GM23338 (cell line): ENCODE results near the gene OPALIN.

Experiments
- CREB1 ChIP-seq: fragments of 250-450 bp; sonication (Bioruptor Pico); IDR thresholded peaks from 2 replicates; pipeline ENCODE4 v1.5.0; 2020; ENCODE audit warnings: low read depth, mild to moderate bottlenecking, moderate library complexity
- EZH2 ChIP-seq: fragments of 200-600 bp; sonication (generic); IDR thresholded peaks from one replicate; pipeline ENCODE4 v1.8.0; 2017; ENCODE audit warnings: antibody characterized with exemption, mild to moderate bottlenecking, low read depth; ENCODE audit not compliant: unreplicated experiment
- EZH2phosphoT487 ChIP-seq: fragments of 200-600 bp; sonication (generic); IDR thresholded peaks from one replicate; pipeline ENCODE4 v1.8.1; 2018; ENCODE audit warnings: antibody characterized with exemption; ENCODE audit not compliant: unreplicated experiment
- JUNB ChIP-seq: IDR thresholded peaks from one replicate; pipeline ENCODE4 v1.6.1; 2016; ENCODE audit warnings: antibody characterized with exemption; ENCODE audit not compliant: unreplicated experiment
- NANOG ChIP-seq: IDR thresholded peaks from 2 replicates; pipeline ENCODE4 v1.6.1; 2016; ENCODE audit warnings: antibody characterized with exemption, borderline replicate concordance
- POLR2AphosphoS5 ChIP-seq: IDR thresholded peaks from 2 replicates; pipeline ENCODE4 v1.6.1; 2016; ENCODE audit warnings: antibody characterized with exemption, low read depth
- STAT1 ChIP-seq: IDR thresholded peaks from one replicate; pipeline ENCODE4 v1.6.1; 2016; ENCODE audit warnings: antibody characterized with exemption; ENCODE audit not compliant: unreplicated experiment
- TF ChIP-seq, protein P1 (sequence below), 2 experiments: fragments of 200-600 bp in 1 of 2; sonication (generic) in 1 of 2; conservative IDR thresholded peaks; 2 replicates each; pipeline versions ENCODE4 v1.5.1 to v1.6.1; 2016 to 2017; ENCODE audit warnings: antibody characterized with exemption in 2 of 2, low read depth in 2 of 2, mild to moderate bottlenecking in 2 of 2, moderate library complexity in 1 of 2
- TF ChIP-seq, protein P2 (sequence below): IDR thresholded peaks from one replicate; pipeline ENCODE4 v1.6.1; 2018; ENCODE audit warnings: antibody characterized with exemption; ENCODE audit not compliant: unreplicated experiment
- TF ChIP-seq, protein P3 (sequence below): IDR thresholded peaks from 2 replicates; pipeline ENCODE4 v1.6.1; 2016; ENCODE audit warnings: antibody characterized with exemption

DNA sequence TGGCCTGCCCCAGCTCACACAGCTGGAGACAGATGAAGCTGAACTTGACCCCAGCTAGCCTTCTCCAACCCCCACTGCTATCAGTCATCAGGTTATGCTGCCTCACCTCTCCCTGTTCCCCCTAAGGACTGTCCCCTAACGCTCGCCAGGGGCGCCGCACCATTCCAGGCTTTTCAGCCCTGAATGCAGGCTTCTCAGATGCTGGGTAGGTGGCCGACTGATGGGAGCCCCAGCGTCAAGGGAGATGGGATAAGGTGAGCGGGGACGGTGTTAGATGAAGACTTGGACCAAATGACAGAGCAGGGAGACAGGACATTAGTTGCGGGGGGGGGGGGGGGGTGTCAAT, 15.8 kb upstream of the OPALIN start:
- TF ChIP-seq, protein P1, sequence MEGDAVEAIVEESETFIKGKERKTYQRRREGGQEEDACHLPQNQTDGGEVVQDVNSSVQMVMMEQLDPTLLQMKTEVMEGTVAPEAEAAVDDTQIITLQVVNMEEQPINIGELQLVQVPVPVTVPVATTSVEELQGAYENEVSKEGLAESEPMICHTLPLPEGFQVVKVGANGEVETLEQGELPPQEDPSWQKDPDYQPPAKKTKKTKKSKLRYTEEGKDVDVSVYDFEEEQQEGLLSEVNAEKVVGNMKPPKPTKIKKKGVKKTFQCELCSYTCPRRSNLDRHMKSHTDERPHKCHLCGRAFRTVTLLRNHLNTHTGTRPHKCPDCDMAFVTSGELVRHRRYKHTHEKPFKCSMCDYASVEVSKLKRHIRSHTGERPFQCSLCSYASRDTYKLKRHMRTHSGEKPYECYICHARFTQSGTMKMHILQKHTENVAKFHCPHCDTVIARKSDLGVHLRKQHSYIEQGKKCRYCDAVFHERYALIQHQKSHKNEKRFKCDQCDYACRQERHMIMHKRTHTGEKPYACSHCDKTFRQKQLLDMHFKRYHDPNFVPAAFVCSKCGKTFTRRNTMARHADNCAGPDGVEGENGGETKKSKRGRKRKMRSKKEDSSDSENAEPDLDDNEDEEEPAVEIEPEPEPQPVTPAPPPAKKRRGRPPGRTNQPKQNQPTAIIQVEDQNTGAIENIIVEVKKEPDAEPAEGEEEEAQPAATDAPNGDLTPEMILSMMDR (conservative IDR thresholded peaks at IDR 0.05; ENCODE audit: low read depth in 2 of 2), result peak; percentile 20 to 40; a peak in 2 of 4 replicates
- TF ChIP-seq EZH2, result no peak
- TF ChIP-seq POLR2AphosphoS5, result no peak
- TF ChIP-seq EZH2phosphoT487, result no peak
- TF ChIP-seq, protein P2, sequence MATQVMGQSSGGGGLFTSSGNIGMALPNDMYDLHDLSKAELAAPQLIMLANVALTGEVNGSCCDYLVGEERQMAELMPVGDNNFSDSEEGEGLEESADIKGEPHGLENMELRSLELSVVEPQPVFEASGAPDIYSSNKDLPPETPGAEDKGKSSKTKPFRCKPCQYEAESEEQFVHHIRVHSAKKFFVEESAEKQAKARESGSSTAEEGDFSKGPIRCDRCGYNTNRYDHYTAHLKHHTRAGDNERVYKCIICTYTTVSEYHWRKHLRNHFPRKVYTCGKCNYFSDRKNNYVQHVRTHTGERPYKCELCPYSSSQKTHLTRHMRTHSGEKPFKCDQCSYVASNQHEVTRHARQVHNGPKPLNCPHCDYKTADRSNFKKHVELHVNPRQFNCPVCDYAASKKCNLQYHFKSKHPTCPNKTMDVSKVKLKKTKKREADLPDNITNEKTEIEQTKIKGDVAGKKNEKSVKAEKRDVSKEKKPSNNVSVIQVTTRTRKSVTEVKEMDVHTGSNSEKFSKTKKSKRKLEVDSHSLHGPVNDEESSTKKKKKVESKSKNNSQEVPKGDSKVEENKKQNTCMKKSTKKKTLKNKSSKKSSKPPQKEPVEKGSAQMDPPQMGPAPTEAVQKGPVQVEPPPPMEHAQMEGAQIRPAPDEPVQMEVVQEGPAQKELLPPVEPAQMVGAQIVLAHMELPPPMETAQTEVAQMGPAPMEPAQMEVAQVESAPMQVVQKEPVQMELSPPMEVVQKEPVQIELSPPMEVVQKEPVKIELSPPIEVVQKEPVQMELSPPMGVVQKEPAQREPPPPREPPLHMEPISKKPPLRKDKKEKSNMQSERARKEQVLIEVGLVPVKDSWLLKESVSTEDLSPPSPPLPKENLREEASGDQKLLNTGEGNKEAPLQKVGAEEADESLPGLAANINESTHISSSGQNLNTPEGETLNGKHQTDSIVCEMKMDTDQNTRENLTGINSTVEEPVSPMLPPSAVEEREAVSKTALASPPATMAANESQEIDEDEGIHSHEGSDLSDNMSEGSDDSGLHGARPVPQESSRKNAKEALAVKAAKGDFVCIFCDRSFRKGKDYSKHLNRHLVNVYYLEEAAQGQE, result no peak
- no peak for TF ChIP-seq JUNB
- no peak for TF ChIP-seq STAT1
- TF ChIP-seq NANOG, result no peak
- no peak for TF ChIP-seq CREB1 (CRISPR knock-in tag)
- TF ChIP-seq, protein P3, sequence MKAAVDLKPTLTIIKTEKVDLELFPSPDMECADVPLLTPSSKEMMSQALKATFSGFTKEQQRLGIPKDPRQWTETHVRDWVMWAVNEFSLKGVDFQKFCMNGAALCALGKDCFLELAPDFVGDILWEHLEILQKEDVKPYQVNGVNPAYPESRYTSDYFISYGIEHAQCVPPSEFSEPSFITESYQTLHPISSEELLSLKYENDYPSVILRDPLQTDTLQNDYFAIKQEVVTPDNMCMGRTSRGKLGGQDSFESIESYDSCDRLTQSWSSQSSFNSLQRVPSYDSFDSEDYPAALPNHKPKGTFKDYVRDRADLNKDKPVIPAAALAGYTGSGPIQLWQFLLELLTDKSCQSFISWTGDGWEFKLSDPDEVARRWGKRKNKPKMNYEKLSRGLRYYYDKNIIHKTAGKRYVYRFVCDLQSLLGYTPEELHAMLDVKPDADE, result no peak
